Esophagus muscularis mucosa (tissue), 3 donors: ENCODE data around the gene ARL16.

Experiments used
- CTCF ChIP-seq, 3 experiments: fragments of 200-600 bp in 2 of 3; fragments of 450-650 bp in 1 of 3; sonication (generic) in 2 of 3; IDR thresholded peaks; one replicate each; pipeline ENCODE4 v1.5.1; 2017 to 2019; ENCODE audit warnings: antibody characterized with exemption in 3 of 3, mild to moderate bottlenecking in 2 of 3, moderate library complexity in 1 of 3
- POLR2A ChIP-seq: fragments of 450-650 bp; IDR thresholded peaks from one replicate; pipeline ENCODE4 v1.6.1; 2017; ENCODE audit warnings: antibody characterized with exemption, moderate library complexity, mild to moderate bottlenecking, low read depth
- POLR2AphosphoS5 ChIP-seq, 2 donors: sonication (generic); formaldehyde crosslinking; IDR thresholded peaks; one replicate each; pipeline ENCODE4 v1.6.1; 2017; ENCODE audit warnings: antibody characterized with exemption in 2 of 2

GRCh38 chr17:81684442-81684911 lies 880 bp upstream of the ARL16 start:
- TF ChIP-seq CTCF (IDR thresholded peaks at IDR 0.05) (no peak), POLR2AphosphoS5 (IDR thresholded peaks at IDR 0.05) (no peak), POLR2A (no peak)
